Measurements from ENCODE around the gene NOP14.

DNA sequence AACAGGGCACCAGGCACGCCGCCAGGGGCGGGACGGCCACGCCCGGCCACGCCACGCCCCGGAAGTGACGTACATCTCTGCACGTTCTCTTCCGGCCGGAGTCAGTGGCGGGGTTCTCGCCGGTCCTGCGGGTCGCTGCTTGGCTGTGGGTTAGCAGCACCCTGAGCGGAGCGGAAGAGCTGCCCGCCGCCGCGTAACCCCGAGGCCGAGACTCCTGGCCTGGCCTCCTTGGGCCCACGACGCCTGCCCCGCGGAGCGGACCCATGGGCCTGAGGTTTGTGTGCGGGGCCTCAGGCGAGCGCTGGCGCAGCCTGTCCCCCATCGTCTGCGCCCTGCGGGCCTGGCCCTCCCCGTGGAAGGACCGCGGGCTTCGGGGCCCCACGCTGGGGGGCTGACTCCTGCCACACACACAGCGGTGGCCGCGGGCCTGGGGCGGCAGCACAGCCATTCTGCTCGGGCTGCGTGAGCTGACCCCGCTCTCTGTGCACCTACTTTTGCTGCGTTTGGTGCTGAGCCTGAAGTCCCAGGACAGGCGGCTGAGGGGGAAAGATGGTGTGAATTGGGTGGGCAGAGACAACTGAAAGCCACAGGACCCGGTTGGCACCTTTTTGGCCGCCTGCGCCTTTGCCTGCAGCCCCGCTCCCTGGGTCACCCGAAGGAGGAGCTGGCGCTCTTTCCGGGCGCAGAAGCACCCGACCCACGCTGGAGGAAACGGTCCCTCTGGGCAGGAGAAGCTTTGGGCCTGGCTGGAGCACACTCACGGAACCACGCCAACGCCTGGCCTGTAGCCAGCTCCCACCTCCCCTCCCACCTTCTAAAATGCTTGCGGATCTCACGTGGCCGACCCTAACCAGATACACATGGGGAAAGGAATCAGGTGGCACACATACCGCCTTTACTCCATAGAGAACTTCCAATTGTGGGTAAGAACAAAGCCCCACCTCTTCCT lies 28.1 kb downstream of the NOP14 start:
- no peak for TF ChIP-seq EZH2 (IDR thresholded peaks at IDR 0.05; ENCODE audit: borderline replicate concordance, low read length)
- TF ChIP-seq, protein P1, sequence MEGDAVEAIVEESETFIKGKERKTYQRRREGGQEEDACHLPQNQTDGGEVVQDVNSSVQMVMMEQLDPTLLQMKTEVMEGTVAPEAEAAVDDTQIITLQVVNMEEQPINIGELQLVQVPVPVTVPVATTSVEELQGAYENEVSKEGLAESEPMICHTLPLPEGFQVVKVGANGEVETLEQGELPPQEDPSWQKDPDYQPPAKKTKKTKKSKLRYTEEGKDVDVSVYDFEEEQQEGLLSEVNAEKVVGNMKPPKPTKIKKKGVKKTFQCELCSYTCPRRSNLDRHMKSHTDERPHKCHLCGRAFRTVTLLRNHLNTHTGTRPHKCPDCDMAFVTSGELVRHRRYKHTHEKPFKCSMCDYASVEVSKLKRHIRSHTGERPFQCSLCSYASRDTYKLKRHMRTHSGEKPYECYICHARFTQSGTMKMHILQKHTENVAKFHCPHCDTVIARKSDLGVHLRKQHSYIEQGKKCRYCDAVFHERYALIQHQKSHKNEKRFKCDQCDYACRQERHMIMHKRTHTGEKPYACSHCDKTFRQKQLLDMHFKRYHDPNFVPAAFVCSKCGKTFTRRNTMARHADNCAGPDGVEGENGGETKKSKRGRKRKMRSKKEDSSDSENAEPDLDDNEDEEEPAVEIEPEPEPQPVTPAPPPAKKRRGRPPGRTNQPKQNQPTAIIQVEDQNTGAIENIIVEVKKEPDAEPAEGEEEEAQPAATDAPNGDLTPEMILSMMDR (conservative IDR thresholded peaks at IDR 0.05 in 1 of 2, IDR thresholded peaks at IDR 0.05 in 1 of 2; ENCODE audit: extremely low read depth in 1 of 2, insufficient read depth in 1 of 2, low read depth in 1 of 2, low read length in 2 of 2) = no peak
